HepG2 (cell line): ENCODE measurements around the gene DNAJC11. TPM values are rescaled to one million over a fixed set of nuclear protein-coding genes. Genes with fewer than 3 reads are reported as not detected.

Source experiments
- ATAC-seq: fragments of 200-7000 bp; cut with Tn5 transposase; 3 replicates; pipeline ENCODE4 v1.9.1; 2020; ENCODE audit warnings: mild to moderate bottlenecking, moderate library complexity
- BruUV-seq: library from RNA; stranded (reverse); fragments of 400-500 nt; replicated peaks from 2 replicates; lab custom pipeline; 2021; lab: Mats Ljungman, UMichigan
- CTCF ChIA-PET: fragments of 300-600 bp; formaldehyde crosslinking; extraction: SDS; loops from one replicate; lab custom pipeline; 2021; ENCODE audit warnings: low total read pairs, inconsistent platforms, low intra/inter-chr PET ratio; lab: Yijun Ruan, JAX
- POLR2A ChIA-PET: fragments of 350-600 bp; sonication (Branson Sonifier 250); formaldehyde crosslinking; loops from one replicate; lab custom pipeline; 2020; ENCODE audit warnings: antibody characterized with exemption, inconsistent platforms; lab: Yijun Ruan, JAX
- DNase-seq: peaks from one replicate; pipeline ENCODE4 v3.0.0-alpha.2; 2015; ENCODE audit warnings: low spot score
- FAIRE-seq: peaks from 3 replicates; lab custom pipeline; 2011; peaks lifted over from hg19 to GRCh38; lab: Jason Lieb, UNC
- H2AFZ ChIP-seq: one replicate; pipeline ENCODE4 v1.6.1; 2011; ENCODE audit warnings: low read length, inconsistent platforms
- H3K27ac ChIP-seq: fragments of 300-600 bp; 3 replicates; pipeline ENCODE4 v1.8.0; 2011; ENCODE audit warnings: mixed run types, mild to moderate bottlenecking, mixed read lengths, low read length, inconsistent platforms; ENCODE audit not compliant: insufficient read depth; ENCODE audit errors: extremely low read length
- H3K27me3 ChIP-seq, 2 experiments: fragments of 200-600 bp in 1 of 2; 2 replicates in 1 of 2; 3 replicates in 1 of 2; pipeline versions ENCODE4 v1.6.0 to v1.8.0; 2011; ENCODE audit warnings: low read length in 2 of 2, mild to moderate bottlenecking in 2 of 2, moderate library complexity in 2 of 2, inconsistent platforms in 1 of 2; ENCODE audit not compliant: insufficient read depth in 2 of 2, control insufficient read depth in 1 of 2
- H3K36me3 ChIP-seq, 2 experiments: fragments of 200-600 bp in 1 of 2; replicated peaks in 1 of 2; 2 replicates in 1 of 2; 3 replicates in 1 of 2; pipeline versions ENCODE4 v1.5.1 to v1.8.0; 2011; ENCODE audit warnings: low read length in 2 of 2, inconsistent platforms in 1 of 2; ENCODE audit not compliant: insufficient read depth in 2 of 2, control insufficient read depth in 1 of 2
- H3K4me1 ChIP-seq: 2 replicates; pipeline ENCODE4 v1.5.1; 2012; ENCODE audit warnings: low read length, inconsistent platforms; ENCODE audit not compliant: insufficient read depth
- H3K4me2 ChIP-seq: 2 replicates; pipeline ENCODE4 v1.6.0; 2011; ENCODE audit warnings: low read depth, low read length, inconsistent platforms
- H3K4me3 ChIP-seq, 3 experiments: fragments of 200-600 bp in 1 of 3; sonication (generic), shearing (Covaris generic) in 1 of 3; replicated peaks in 1 of 3; 2 replicates each; pipeline ENCODE4 v1.5.1; 2011 to 2016; ENCODE audit warnings: low read length in 3 of 3, inconsistent platforms in 2 of 3, low read depth in 2 of 3, mild to moderate bottlenecking in 2 of 3, control low read depth in 1 of 3, mixed read lengths in 1 of 3; ENCODE audit not compliant: insufficient read depth in 1 of 3
- H3K79me2 ChIP-seq: one replicate; pipeline ENCODE4 v1.6.1; 2011; ENCODE audit warnings: low read length, inconsistent platforms; ENCODE audit not compliant: insufficient read depth
- H3K9ac ChIP-seq: 2 replicates; pipeline ENCODE4 v1.6.0; 2011; ENCODE audit warnings: mild to moderate bottlenecking, low read depth, low read length, inconsistent platforms; ENCODE audit not compliant: insufficient read depth
- H3K9me3 ChIP-seq: 2 replicates; pipeline ENCODE4 v1.5.1; 2012; ENCODE audit warnings: mild to moderate bottlenecking, low read length
- H4K20me1 ChIP-seq: 2 replicates; pipeline ENCODE4 v1.6.0; 2011; ENCODE audit warnings: inconsistent platforms, mild to moderate bottlenecking, low read length, moderate library complexity; ENCODE audit not compliant: insufficient read depth
- FOXJ3 ChIP-seq: sonication (generic); formaldehyde crosslinking; IDR thresholded peaks from 2 replicates; pipeline ENCODE4 v1.4.0; 2020; ENCODE audit warnings: missing genetic modification reagents, mild to moderate bottlenecking, borderline replicate concordance
- ZNF121 ChIP-seq: sonication (generic); formaldehyde crosslinking; IDR thresholded peaks from 2 replicates; pipeline ENCODE4 v1.5.0; 2020; ENCODE audit warnings: mild to moderate bottlenecking, missing genetic modification reagents
- ZNF253 ChIP-seq: sonication (generic); formaldehyde crosslinking; IDR thresholded peaks from 2 replicates; pipeline ENCODE4 v1.8.0; 2022; ENCODE audit warnings: mild to moderate bottlenecking, missing genetic modification reagents, borderline replicate concordance
- WGBS: methylation state at CpG from one replicate; pipeline ENCODE4 v1.1.6; 2017; ENCODE audit warnings: low lambda C conversion rate; 5-methylcytosine and 5-hydroxymethylcytosine counted together
- in situ Hi-C: cut with HindIII; loops from 2 replicates; pipeline ENCODE4 v1.10.0; 2017; ENCODE audit warnings: low pct_unique_long_range_greater_than_20kb; ENCODE audit not compliant: extremely low pct_ligation_motif_present
- intact Hi-C: fragments of 100-400 bp; cut with micrococcal nuclease; formaldehyde crosslinking; loops from one replicate; pipeline ENCODE4 v1.10.0; 2022; ENCODE audit not compliant: unreplicated experiment
- polyA plus RNA-seq, 8 experiments: library from polyadenylated mRNA; depleted of rRNA in 3 of 8; stranded (reverse) in 7 of 8; unstranded in 1 of 8; fragments of >200 nt; fragmentation: Illumina TruSeq in 4 of 8; extraction: Trizol in 4 of 8; gene quantifications; 2 replicates each; pipeline versions ENCODE4 v1.2.1 to v1.2.3, GENCODE V29; 2011 to 2016; ENCODE audit warnings: low read depth in 4 of 8, missing spikeins in 1 of 8, mixed read lengths in 1 of 8; ENCODE audit not compliant: insufficient read depth in 1 of 8
- total RNA-seq, 5 experiments: library from RNA; depleted of rRNA; stranded (reverse); fragments of >200 nt; fragmentation: Illumina TruSeq; extraction: Trizol; gene quantifications; 2 replicates each; pipeline ENCODE4 v1.2.3, GENCODE V29; 2016; ENCODE audit warnings: low read depth in 1 of 5
- TF ChIP-seq, protein P1 (sequence below): sonication (generic); formaldehyde crosslinking; IDR thresholded peaks from 2 replicates; pipeline ENCODE4 v1.4.0; 2020; ENCODE audit warnings: mild to moderate bottlenecking, missing genetic modification reagents

The DNAJC11 gene
- total and polyA plus RNA-seq, 2 of the 13 experiments (the other 11 are each of a cell fraction or from before 2014, with no cell fraction given) = 25.1 to 47.6 TPM

DNA sequence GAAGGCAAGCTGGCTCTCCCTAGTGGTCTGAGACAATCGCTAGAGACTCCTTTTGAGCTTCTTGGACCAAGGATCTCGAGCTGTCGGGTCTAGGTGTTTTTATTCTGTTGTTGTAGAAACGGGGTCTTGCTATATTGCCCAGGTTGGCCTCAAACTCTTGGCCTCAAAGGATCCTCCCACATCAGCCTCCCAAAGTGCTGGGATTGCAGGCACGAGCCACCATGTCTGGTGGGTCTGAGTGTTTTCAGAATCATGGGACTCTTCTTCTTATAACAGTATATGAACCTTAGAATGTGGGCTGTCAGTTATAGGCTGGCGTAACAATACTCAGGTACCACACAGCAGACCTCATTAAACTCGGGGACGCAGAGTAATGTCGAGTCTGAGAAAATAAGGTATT is 33.1 kb downstream of the DNAJC11 start:
- TF ChIP-seq FOXJ3 (no peak), ZNF121 (peak; percentile 40; the same call in 1 of the 2 replicates)
- BruUV-seq = no TSS peak
- in situ Hi-C loops (no loop called here), intact Hi-C loops (no loop called here)
- ChIA-PET POLR2A (no interaction called here), CTCF (no interaction called here)
- no peak for ATAC-seq
- no peak for FAIRE-seq
- Histone ChIP-seq H2AFZ (no peak overlapping the region), H4K20me1 (peaks cover 3% of the 10 kb centered on the region; the same call in 1 of the 2 replicates), H3K27ac (no peak overlapping the region), H3K79me2 (peaks cover 8% of the 10 kb centered on the region), H3K9ac (no peak overlapping the region), H3K9me3 (no peaks in the 10 kb centered on the region), H3K36me3 (peaks cover 15 to 45% of the 10 kb centered on the region in 2 experiments), H3K4me1 (no peaks in the 10 kb centered on the region), H3K4me3 (no peak overlapping the region), H3K27me3 (no peaks in the 10 kb centered on the region), H3K4me2 (no peak overlapping the region)
- DNase-seq = no peak
- over 99% methylated on average over 9 of the region's 9 CpGs for WGBS

DNA sequence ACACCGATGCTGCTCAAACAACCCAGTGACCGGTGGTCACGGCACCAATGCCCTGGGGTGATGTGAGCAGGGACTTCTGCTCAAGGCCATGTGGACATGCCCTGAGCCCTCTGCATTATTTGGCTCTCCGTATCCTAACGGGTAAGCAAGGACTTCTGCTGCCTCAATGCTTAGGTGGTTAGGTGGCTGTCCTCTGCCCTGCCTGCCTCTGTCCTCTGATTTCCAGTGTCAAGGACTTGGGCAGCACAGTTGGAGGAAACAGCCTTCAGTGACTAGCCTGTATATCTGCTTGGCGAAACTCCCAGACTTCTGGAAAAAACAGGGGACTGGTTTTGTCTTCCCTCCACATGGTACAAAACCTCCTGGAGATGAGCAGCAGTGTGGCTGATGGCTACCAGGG is 34.5 kb downstream of the DNAJC11 start:
- no TSS peak for BruUV-seq
- Histone ChIP-seq H3K4me3 (no peak overlapping the region), H3K9me3 (no peaks in the 10 kb centered on the region), H2AFZ (no peak overlapping the region), H3K4me2 (no peak overlapping the region), H3K36me3 (peaks cover 15 to 49% of the 10 kb centered on the region in 2 experiments), H3K27ac (no peak overlapping the region), H4K20me1 (peaks cover 3% of the 10 kb centered on the region; the same call in 1 of the 2 replicates), H3K4me1 (no peaks in the 10 kb centered on the region), H3K79me2 (peaks cover 7% of the 10 kb centered on the region), H3K27me3 (no peaks in the 10 kb centered on the region), H3K9ac (no peak overlapping the region)
- TF ChIP-seq ZNF253 (CRISPR knock-in tag) = no peak
- TF ChIP-seq, protein P1, sequence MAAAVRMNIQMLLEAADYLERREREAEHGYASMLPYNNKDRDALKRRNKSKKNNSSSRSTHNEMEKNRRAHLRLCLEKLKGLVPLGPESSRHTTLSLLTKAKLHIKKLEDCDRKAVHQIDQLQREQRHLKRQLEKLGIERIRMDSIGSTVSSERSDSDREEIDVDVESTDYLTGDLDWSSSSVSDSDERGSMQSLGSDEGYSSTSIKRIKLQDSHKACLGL (CRISPR knock-in tag) = 0 out of 2 replicates have a peak, but pooled peaks have one; percentile 20
- WGBS = 100% methylated on average over 6 of the region's 6 CpGs
- in situ Hi-C loops (no loop called here), intact Hi-C loops (no loop called here)
- FAIRE-seq = no peak
- ChIA-PET POLR2A (no interaction called here), CTCF (no interaction called here)
- no peak for ATAC-seq
- DNase-seq = no peak
